ENCODE data around the gene SMYD5. TPM values are rescaled to one million over a fixed set of nuclear protein-coding genes. Genes with fewer than 3 reads are reported as not detected.

The SMYD5 gene
- total RNA-seq, 1 donor from 2014 or later, result 18.4 TPM

GRCh38 chr2:73258186-73258912, 44.3 kb downstream of the SMYD5 start:
- no peaks in the 10 kb centered on the region for H3K27me3 ChIP-seq (ENCODE audit: control insufficient read depth, insufficient read depth, low read length)
- TF ChIP-seq CTCF (IDR thresholded peaks at IDR 0.05; ENCODE audit: insufficient read depth, low read length, severe bottlenecking), result no peak
- H3K4me3 ChIP-seq (ENCODE audit: low read depth, low read length), result no peak overlapping the region
- DNase-seq (ENCODE audit: low read depth) (no peak), FAIRE-seq (no peak)
- peaks cover 1% of the 10 kb centered on the region for H3K36me3 ChIP-seq (ENCODE audit: control insufficient read depth, insufficient read depth, low read length)

- no peak for TF ChIP-seq CTCF (IDR thresholded peaks at IDR 0.05; ENCODE audit: insufficient read depth, low read length, severe bottlenecking)
- peaks cover 1% of the 10 kb centered on the region for H3K36me3 ChIP-seq (ENCODE audit: control insufficient read depth, insufficient read depth, low read length)
- H3K4me3 ChIP-seq (ENCODE audit: low read depth, low read length), result no peak overlapping the region
- FAIRE-seq (no peak), DNase-seq (ENCODE audit: low read depth) (no peak)
- no peaks in the 10 kb centered on the region for H3K27me3 ChIP-seq (ENCODE audit: control insufficient read depth, insufficient read depth, low read length)
Measured at GRCh38 chr2:73258913-73259215, 44.8 kb downstream of the SMYD5 start.

- FAIRE-seq, result no peak
- DNase-seq (ENCODE audit: low read depth), result no peak
Measured at GRCh38 chr2:73259276-73259675, 45.2 kb downstream of the SMYD5 start.

GRCh38 chr2:73259704-73260337, 45.8 kb downstream of the SMYD5 start:
- FAIRE-seq, result no peak
- Histone ChIP-seq H3K4me3 (ENCODE audit: low read depth, low read length) (no peak overlapping the region), H3K36me3 (ENCODE audit: control insufficient read depth, insufficient read depth, low read length) (no peaks in the 10 kb centered on the region), H3K27me3 (ENCODE audit: control insufficient read depth, insufficient read depth, low read length) (no peaks in the 10 kb centered on the region)
- no peak for DNase-seq (ENCODE audit: low read depth)
- TF ChIP-seq CTCF (IDR thresholded peaks at IDR 0.05; ENCODE audit: insufficient read depth, low read length, severe bottlenecking), result no peak

More at GRCh38 chr2:73259276-73259675, 45.2 kb downstream of the SMYD5 start:
- Histone ChIP-seq H3K27me3 (ENCODE audit: control insufficient read depth, insufficient read depth, low read length) (no peaks in the 10 kb centered on the region), H3K4me3 (ENCODE audit: low read depth, low read length) (no peak overlapping the region), H3K36me3 (ENCODE audit: control insufficient read depth, insufficient read depth, low read length) (no peaks in the 10 kb centered on the region)
- no peak for TF ChIP-seq CTCF (IDR thresholded peaks at IDR 0.05; ENCODE audit: insufficient read depth, low read length, severe bottlenecking)

GRCh38 chr2:73260338-73260984, 46.4 kb downstream of the SMYD5 start:
- FAIRE-seq (no peak), DNase-seq (ENCODE audit: low read depth) (peak; percentile 58)
- no peak overlapping the region for H3K4me3 ChIP-seq (ENCODE audit: low read depth, low read length)
- H3K27me3 ChIP-seq (ENCODE audit: control insufficient read depth, insufficient read depth, low read length), result no peaks in the 10 kb centered on the region
- no peaks in the 10 kb centered on the region for H3K36me3 ChIP-seq (ENCODE audit: control insufficient read depth, insufficient read depth, low read length)
- TF ChIP-seq CTCF (IDR thresholded peaks at IDR 0.05; ENCODE audit: insufficient read depth, low read length, severe bottlenecking), result peak; percentile 83

Measured in bronchial epithelial cell (primary cell).